Stimulated activated memory B cell treated with anti-CD40 and anti-IgM and Interleukin-4, amounts not matched to agents 10 μg/mL and 1 μg/mL and 100 μg/mL, for 72 hours (primary cell): ENCODE measurements around the gene OTOP2.
A peak's percentile ranks its signal among the peaks of the same experiment; 100 is the strongest.
"Not testable (repeated sequence)": the region's sequence is repeated elsewhere in the genome, so short reads cannot be mapped to it uniquely, and the experiment has no call there.

Source experiments
- ATAC-seq: fragments of 150-1000 bp; cut with Tn5 transposase; 2 replicates; pipeline ENCODE4 v1.10.0; 2021
- H3K27ac Mint-ChIP-seq: one replicate; pipeline ENCODE4 v1.8.0; 2022; ENCODE audit warnings: mild to moderate bottlenecking, mixed read lengths
- H3K27me3 Mint-ChIP-seq: one replicate; pipeline ENCODE4 v1.8.0; 2022; ENCODE audit warnings: mixed read lengths
- H3K36me3 Mint-ChIP-seq: one replicate; pipeline ENCODE4 v1.8.0; 2022; ENCODE audit warnings: mixed read lengths
- H3K4me1 Mint-ChIP-seq: one replicate; pipeline ENCODE4 v1.8.0; 2022; ENCODE audit warnings: mixed read lengths
- H3K4me3 Mint-ChIP-seq: one replicate; pipeline ENCODE4 v1.8.0; 2022; ENCODE audit warnings: mild to moderate bottlenecking, moderate library complexity, mixed read lengths
- H3K9me3 Mint-ChIP-seq: one replicate; pipeline ENCODE4 v1.8.0; 2022; ENCODE audit warnings: mixed read lengths

OTOP2 gene

DNA sequence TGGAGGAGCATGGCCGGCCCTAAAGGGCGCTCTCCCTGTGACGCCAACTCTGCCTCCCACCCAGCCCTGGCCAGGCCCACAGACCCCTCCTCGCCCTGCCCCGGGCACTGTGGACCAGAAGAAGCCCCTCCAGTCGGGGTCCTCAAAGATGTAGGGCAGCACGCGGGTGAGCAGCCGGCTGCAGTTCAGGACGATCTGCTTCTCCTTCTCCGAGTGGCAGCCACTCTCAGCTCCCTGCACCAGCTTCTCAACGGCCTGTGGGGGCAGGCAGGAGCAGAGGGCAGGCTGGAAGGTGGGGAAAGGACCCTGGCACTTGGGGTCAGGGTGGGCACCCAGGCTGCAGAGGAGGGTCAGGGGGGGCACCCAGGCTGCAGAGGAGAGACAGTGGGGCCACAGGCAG lies 39.6 kb downstream of the OTOP2 start:
- Mint-ChIP-seq H3K36me3 (no peaks in the 10 kb centered on the region), H3K4me1 (peaks cover 14% of the 10 kb centered on the region), H3K27me3 (peaks cover 8% of the 10 kb centered on the region), H3K27ac (no peak overlapping the region), H3K9me3 (no peaks in the 10 kb centered on the region), H3K4me3 (no peak overlapping the region)
- no peak for ATAC-seq

DNA sequence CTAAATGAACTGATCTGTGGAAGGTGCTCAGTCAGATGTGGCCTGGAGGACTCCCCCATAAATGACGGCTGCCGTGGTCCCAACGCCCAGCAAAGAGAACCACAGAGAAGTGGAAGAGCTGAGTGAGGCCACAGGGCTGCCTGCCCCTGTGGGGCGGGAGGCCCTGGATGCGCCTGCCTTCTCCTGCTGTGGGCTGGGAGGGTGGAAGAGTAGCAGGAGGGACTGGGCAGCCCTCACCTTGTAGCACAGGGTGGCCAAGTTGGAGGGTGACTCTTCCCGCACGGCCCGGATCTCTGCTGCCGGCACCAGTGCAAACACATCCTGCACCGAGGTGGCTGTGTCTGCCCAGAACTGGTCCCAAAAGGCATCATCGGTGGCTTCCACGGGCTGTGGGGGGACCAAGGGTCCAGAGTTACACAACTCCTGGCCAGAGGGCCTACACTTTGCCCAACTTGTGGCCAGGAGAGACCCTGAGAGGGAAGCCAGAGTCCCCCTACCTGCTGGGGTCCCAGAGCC lies 40.2 kb downstream of the OTOP2 start:
- H3K4me3 Mint-ChIP-seq: no peak overlapping the region
- H3K9me3 Mint-ChIP-seq: no peaks in the 10 kb centered on the region
- no peaks in the 10 kb centered on the region for H3K36me3 Mint-ChIP-seq
- peaks cover 14% of the 10 kb centered on the region for H3K4me1 Mint-ChIP-seq
- no peak for ATAC-seq
- H3K27me3 Mint-ChIP-seq: peaks cover 8% of the 10 kb centered on the region
- H3K27ac Mint-ChIP-seq: no peak overlapping the region

- ATAC-seq: no peak
- H3K36me3 Mint-ChIP-seq: no peaks in the 10 kb centered on the region
- H3K9me3 Mint-ChIP-seq: no peaks in the 10 kb centered on the region
- H3K27me3 Mint-ChIP-seq: peaks cover 8% of the 10 kb centered on the region
- peak overlapping the region; percentile 6 for H3K27ac Mint-ChIP-seq
- H3K4me3 Mint-ChIP-seq: no peak overlapping the region
- H3K4me1 Mint-ChIP-seq: peaks cover 14% of the 10 kb centered on the region
Measured at GRCh38 chr17:74964988-74965622, 41.0 kb downstream of the OTOP2 start.

- Mint-ChIP-seq H3K27me3 (peaks cover 16% of the 10 kb centered on the region), H3K4me1 (peaks cover 13% of the 10 kb centered on the region), H3K36me3 (no peaks in the 10 kb centered on the region), H3K4me3 (no peak overlapping the region), H3K27ac (no peak overlapping the region), H3K9me3 (no peaks in the 10 kb centered on the region)
- ATAC-seq: no peak
Measured at GRCh38 chr17:74968361-74968780, 44.3 kb downstream of the OTOP2 start.

GRCh38 chr17:74969501-74969900 lies 45.4 kb downstream of the OTOP2 start:
- H3K27ac Mint-ChIP-seq, H3K4me3 Mint-ChIP-seq, ATAC-seq, H3K36me3 Mint-ChIP-seq, H3K9me3 Mint-ChIP-seq: not testable (repeated sequence)
- Mint-ChIP-seq H3K4me1 (peaks cover 13% of the 10 kb centered on the region), H3K27me3 (peaks cover 20% of the 10 kb centered on the region)

DNA sequence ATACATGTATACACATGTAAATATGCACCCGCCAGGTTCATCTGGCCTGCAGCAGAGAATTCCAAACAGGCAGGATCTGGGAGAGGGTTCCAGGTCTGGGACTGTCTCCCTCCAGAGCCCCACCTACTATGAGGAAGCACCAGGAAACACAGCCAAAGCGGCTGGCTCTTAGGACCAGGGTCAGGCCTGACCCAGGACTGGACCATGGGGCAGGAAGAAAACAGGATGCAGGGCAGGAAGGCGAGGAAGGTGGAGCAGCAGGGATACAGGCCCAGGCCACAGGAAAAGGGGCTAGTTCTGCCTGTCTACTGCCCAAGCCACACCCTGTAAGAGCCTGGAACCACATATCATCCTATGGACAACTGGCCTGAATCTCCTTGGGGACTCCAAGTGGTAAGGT lies 46.3 kb downstream of the OTOP2 start:
- no peak overlapping the region for H3K27ac Mint-ChIP-seq
- no peak overlapping the region for H3K4me3 Mint-ChIP-seq
- ATAC-seq: no peak
- no peaks in the 10 kb centered on the region for H3K9me3 Mint-ChIP-seq
- H3K36me3 Mint-ChIP-seq: no peaks in the 10 kb centered on the region
- peaks cover 22% of the 10 kb centered on the region for H3K27me3 Mint-ChIP-seq
- peaks cover 13% of the 10 kb centered on the region for H3K4me1 Mint-ChIP-seq

GRCh38 chr17:74971069-74971841 lies 47.2 kb downstream of the OTOP2 start:
- Mint-ChIP-seq H3K4me1 (peaks cover 13% of the 10 kb centered on the region), H3K27ac (peak overlapping the region; percentile 53), H3K27me3 (peaks cover 23% of the 10 kb centered on the region), H3K4me3 (peak overlapping the region; percentile 56), H3K36me3 (no peaks in the 10 kb centered on the region), H3K9me3 (no peaks in the 10 kb centered on the region)
- ATAC-seq: no peak

DNA sequence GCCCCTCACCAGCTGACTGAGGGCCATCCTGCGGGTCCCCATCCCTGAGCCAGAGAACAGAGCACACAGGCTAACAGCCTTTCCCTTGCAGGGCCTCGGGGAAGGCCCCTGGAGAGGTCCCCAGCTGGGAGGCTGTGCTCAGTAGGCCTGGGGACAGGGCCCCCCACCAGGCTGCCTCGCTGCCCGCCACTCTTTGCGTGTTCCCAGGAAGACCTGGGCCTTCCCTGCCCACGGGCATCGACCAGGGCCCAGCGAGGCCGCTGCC lies 47.7 kb downstream of the OTOP2 start:
- Mint-ChIP-seq H3K4me1 (peaks cover 13% of the 10 kb centered on the region), H3K4me3 (peak overlapping the region; percentile 77), H3K36me3 (no peaks in the 10 kb centered on the region), H3K27me3 (peaks cover 27% of the 10 kb centered on the region), H3K27ac (peak overlapping the region; percentile 53), H3K9me3 (no peaks in the 10 kb centered on the region)
- no peak for ATAC-seq

- Mint-ChIP-seq H3K4me1 (peaks cover 13% of the 10 kb centered on the region), H3K27me3 (peaks cover 31% of the 10 kb centered on the region), H3K36me3 (no peaks in the 10 kb centered on the region), H3K9me3 (no peaks in the 10 kb centered on the region), H3K4me3 (peak within 1 kb of the TSS; percentile 77), H3K27ac (peak within 1 kb of the TSS; percentile 59)
- peak; percentile 81 for ATAC-seq
Measured at GRCh38 chr17:74972107-74972972, 48.3 kb downstream of the OTOP2 start, which contains the start of gene HID1. HID1 (minus strand) TSS chr17:74972759; CDS start chr17:74972656, 103 bp downstream.

- Mint-ChIP-seq H3K27me3 (peaks cover 31% of the 10 kb centered on the region), H3K27ac (peak overlapping the region; percentile 59), H3K4me3 (peak overlapping the region; percentile 77), H3K4me1 (peaks cover 13% of the 10 kb centered on the region), H3K9me3 (no peaks in the 10 kb centered on the region), H3K36me3 (no peaks in the 10 kb centered on the region)
- no peak for ATAC-seq
Measured at GRCh38 chr17:74972973-74973328, 48.9 kb downstream of the OTOP2 start.

DNA sequence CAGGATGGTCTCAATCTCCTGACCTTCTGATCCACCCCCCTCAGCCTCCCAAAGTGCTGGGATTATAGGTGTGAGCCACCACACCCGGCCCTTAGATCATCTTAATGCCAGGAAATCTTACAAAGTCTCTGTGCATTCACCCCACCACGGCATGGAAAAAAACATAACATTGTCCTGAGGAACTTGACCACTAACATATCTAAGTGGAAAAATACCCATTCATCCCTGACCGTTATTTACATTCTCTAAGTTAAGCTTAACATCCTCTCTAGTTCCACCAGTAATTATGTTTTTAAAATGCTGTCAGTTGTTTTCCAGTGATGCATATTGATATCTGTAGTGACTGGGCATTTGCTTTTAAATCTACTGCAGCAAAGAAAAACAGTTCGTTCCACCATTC lies 51.9 kb downstream of the OTOP2 start:
- Mint-ChIP-seq H3K27ac (no peak overlapping the region), H3K4me3 (no peak overlapping the region), H3K36me3 (no peaks in the 10 kb centered on the region), H3K27me3 (peaks cover 58% of the 10 kb centered on the region), H3K9me3 (no peaks in the 10 kb centered on the region), H3K4me1 (peaks cover 13% of the 10 kb centered on the region)
- ATAC-seq: no peak

GRCh38 chr17:74977802-74978201 lies 53.7 kb downstream of the OTOP2 start:
- Mint-ChIP-seq H3K36me3 (no peaks in the 10 kb centered on the region), H3K9me3 (no peaks in the 10 kb centered on the region), H3K27me3 (peaks cover 63% of the 10 kb centered on the region), H3K27ac (no peak overlapping the region), H3K4me1 (peaks cover 16% of the 10 kb centered on the region), H3K4me3 (no peak overlapping the region)
- no peak for ATAC-seq

DNA sequence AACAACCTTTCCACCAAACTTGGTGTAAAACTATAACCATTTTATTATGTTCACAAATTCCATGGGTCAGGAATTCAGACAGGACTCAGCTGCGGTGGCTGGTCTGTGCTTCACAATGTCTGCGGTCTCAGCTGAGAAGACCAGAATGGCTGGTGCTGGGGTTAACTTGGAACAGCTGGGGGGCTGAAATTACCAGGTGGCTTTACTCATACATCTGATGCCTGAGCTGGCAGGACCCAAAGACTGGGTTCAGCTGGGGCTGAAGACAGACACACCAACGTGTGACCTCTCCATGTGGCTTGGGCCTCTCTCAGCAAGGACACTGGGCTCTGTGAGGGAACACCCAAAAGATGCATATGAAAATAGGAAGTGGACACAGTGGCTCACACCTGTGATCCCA lies 54.2 kb downstream of the OTOP2 start:
- Mint-ChIP-seq H3K4me3 (no peak overlapping the region), H3K4me1 (peaks cover 11% of the 10 kb centered on the region), H3K36me3 (no peaks in the 10 kb centered on the region), H3K27ac (no peak overlapping the region), H3K27me3 (peaks cover 59% of the 10 kb centered on the region), H3K9me3 (no peaks in the 10 kb centered on the region)
- ATAC-seq: no peak

DNA sequence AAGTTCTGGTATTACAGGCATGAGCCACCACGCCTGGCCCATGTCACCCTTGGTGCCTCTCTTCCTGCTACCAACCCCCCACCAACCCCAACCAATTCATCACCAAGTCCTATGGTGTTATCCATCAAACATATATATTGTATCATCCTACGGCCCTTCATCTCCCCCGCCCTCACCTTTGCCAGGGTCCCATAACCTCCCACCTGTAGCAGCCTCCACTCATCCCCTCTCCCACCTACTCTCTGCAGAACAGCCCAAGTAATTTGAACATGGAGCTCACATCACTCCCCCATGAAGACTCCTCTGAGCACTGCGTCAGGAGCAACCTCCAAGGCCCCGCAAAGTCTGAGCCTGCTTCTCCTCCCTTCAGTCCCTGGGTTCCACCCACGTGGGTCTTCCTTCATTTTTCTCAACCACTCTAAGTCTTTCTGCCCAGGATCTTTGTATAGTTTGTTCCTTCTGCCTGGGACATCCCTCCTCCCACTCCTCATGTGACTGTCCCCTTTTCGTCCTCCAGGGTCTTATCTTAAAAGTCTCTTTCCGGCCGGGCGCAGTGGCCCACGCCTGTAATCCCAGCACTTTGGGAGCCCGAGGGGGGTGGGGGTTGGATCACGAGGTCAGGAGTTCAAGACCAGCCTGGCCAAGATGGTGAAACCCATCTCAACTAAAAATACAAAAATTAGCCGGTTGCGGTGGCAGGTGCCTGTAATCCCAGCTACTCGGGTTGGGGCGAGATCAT lies 55.5 kb downstream of the OTOP2 start:
- no peak overlapping the region for H3K27ac Mint-ChIP-seq
- H3K4me1 Mint-ChIP-seq: peaks cover 11% of the 10 kb centered on the region
- no peak for ATAC-seq
- H3K9me3 Mint-ChIP-seq: no peaks in the 10 kb centered on the region
- no peaks in the 10 kb centered on the region for H3K36me3 Mint-ChIP-seq
- H3K4me3 Mint-ChIP-seq: no peak overlapping the region
- H3K27me3 Mint-ChIP-seq: peaks cover 61% of the 10 kb centered on the region
